IMR-90 (cell line): ENCODE measurements around the gene ZNF850. TPM values are rescaled to one million over a fixed set of nuclear protein-coding genes. Genes with fewer than 3 reads are reported as not detected.

Source experiments
- ATAC-seq: fragments of 200-7000 bp; cut with Tn5 transposase; 2 replicates; pipeline ENCODE4 v1.9.1; 2020; ENCODE audit warnings: low read depth, mild to moderate bottlenecking, moderate library complexity
- BruUV-seq: library from RNA; stranded (reverse); fragments of 400-500 nt; replicated peaks from 2 replicates; lab custom pipeline; 2021; lab: Mats Ljungman, UMichigan
- CTCF ChIA-PET: fragments of 300-600 bp; formaldehyde crosslinking; extraction: SDS; loops from one replicate; lab custom pipeline; 2021; ENCODE audit warnings: antibody characterized with exemption; lab: Yijun Ruan, JAX
- POLR2A ChIA-PET: fragments of 300-600 bp; sonication (Branson Sonifier 250); formaldehyde crosslinking; loops from one replicate; lab custom pipeline; 2022; ENCODE audit warnings: antibody characterized with exemption; ENCODE audit not compliant: unreplicated experiment; lab: Charles Lee
- DNase-seq: peaks from one replicate; pipeline ENCODE4 v3.0.0; 2013
- H2AFZ ChIP-seq: replicated peaks from 2 replicates; pipeline ENCODE3; 2013; ENCODE audit warnings: low read length, mild to moderate bottlenecking; ENCODE audit not compliant: poor library complexity
- H2AK5ac ChIP-seq: 2 replicates; pipeline ENCODE4 v1.6.1; 2013; ENCODE audit warnings: low read depth, low read length, inconsistent platforms
- H2AK9ac ChIP-seq: replicated peaks from 2 replicates; pipeline ENCODE3; 2013; ENCODE audit warnings: mild to moderate bottlenecking, low read depth, low read length, moderate library complexity; ENCODE audit not compliant: poor library complexity
- H2BK120ac ChIP-seq: 2 replicates; pipeline ENCODE4 v1.6.1; 2013; ENCODE audit warnings: low read depth, low read length, inconsistent platforms
- H2BK15ac ChIP-seq: 3 replicates; pipeline ENCODE4 v1.6.1; 2013; ENCODE audit warnings: low read depth, low read length, inconsistent platforms
- H2BK20ac ChIP-seq: 2 replicates; pipeline ENCODE4 v1.6.1; 2013; ENCODE audit warnings: low read depth, mild to moderate bottlenecking, inconsistent platforms, low read length, moderate library complexity
- H2BK5ac ChIP-seq: 2 replicates; pipeline ENCODE4 v1.6.1; 2013; ENCODE audit warnings: mild to moderate bottlenecking, low read depth, low read length, inconsistent platforms; ENCODE audit not compliant: poor library complexity, severe bottlenecking
- H3K14ac ChIP-seq: replicated peaks from 2 replicates; pipeline ENCODE4 v1.6.1; 2013; ENCODE audit warnings: low read depth, low read length, inconsistent platforms
- H3K18ac ChIP-seq: 2 replicates; pipeline ENCODE4 v1.6.1; 2013; ENCODE audit warnings: low read depth, low read length, control low read depth
- H3K23ac ChIP-seq: 2 replicates; pipeline ENCODE4 v1.6.1; 2013; ENCODE audit warnings: low read depth, low read length, inconsistent platforms
- H3K27ac ChIP-seq: 2 replicates; pipeline ENCODE4 v1.5.1; 2013; ENCODE audit warnings: mild to moderate bottlenecking, control low read depth, low read length; ENCODE audit not compliant: insufficient read depth
- H3K27me3 ChIP-seq: 2 replicates; pipeline ENCODE4 v1.6.1; 2013; ENCODE audit warnings: low read length; ENCODE audit not compliant: control insufficient read depth, insufficient read depth
- H3K36me3 ChIP-seq: 2 replicates; pipeline ENCODE4 v1.6.1; 2013; ENCODE audit warnings: low read length, mixed read lengths; ENCODE audit not compliant: control insufficient read depth, insufficient read depth
- H3K4ac ChIP-seq: 2 replicates; pipeline ENCODE4 v1.6.1; 2013; ENCODE audit warnings: low read depth, low read length, inconsistent platforms
- H3K4me1 ChIP-seq: 2 replicates; pipeline ENCODE4 v1.6.1; 2013; ENCODE audit warnings: low read length, mixed read lengths; ENCODE audit not compliant: control insufficient read depth, insufficient read depth
- H3K4me2 ChIP-seq: 2 replicates; pipeline ENCODE4 v1.6.1; 2013; ENCODE audit warnings: low read depth, mild to moderate bottlenecking, control low read depth, low read length, moderate library complexity
- H3K4me3 ChIP-seq: 2 replicates; pipeline ENCODE4 v1.5.1; 2013; ENCODE audit warnings: low read depth, mild to moderate bottlenecking, control low read depth, low read length, moderate library complexity; ENCODE audit not compliant: insufficient read depth
- H3K56ac ChIP-seq: 2 replicates; pipeline ENCODE4 v1.6.1; 2013; ENCODE audit warnings: low read length, inconsistent platforms; ENCODE audit not compliant: insufficient read depth; ENCODE audit errors: extremely low read depth
- H3K79me1 ChIP-seq, 2 experiments: 2 replicates each; pipeline ENCODE4 v1.6.1; 2013; ENCODE audit warnings: low read length in 2 of 2, inconsistent platforms in 1 of 2, low read depth in 1 of 2
- H3K9ac ChIP-seq: 2 replicates; pipeline ENCODE4 v1.6.1; 2013; ENCODE audit warnings: low read depth, low read length, control low read depth
- H3K9me1 ChIP-seq: 2 replicates; pipeline ENCODE4 v1.6.1; 2013; ENCODE audit warnings: low read length, inconsistent platforms; ENCODE audit not compliant: insufficient read depth
- H3K9me3 ChIP-seq: 2 replicates; pipeline ENCODE4 v1.6.1; 2013; ENCODE audit warnings: low read length; ENCODE audit not compliant: control insufficient read depth, insufficient read depth
- H4K20me1 ChIP-seq: 2 replicates; pipeline ENCODE4 v1.6.1; 2013; ENCODE audit warnings: low read length, inconsistent platforms; ENCODE audit not compliant: insufficient read depth
- H4K5ac ChIP-seq: 2 replicates; pipeline ENCODE4 v1.6.1; 2013; ENCODE audit warnings: mild to moderate bottlenecking, low read depth, low read length, control low read depth
- H4K8ac ChIP-seq, 2 experiments: 2 replicates each; pipeline ENCODE4 v1.6.1; 2013; ENCODE audit warnings: low read depth in 2 of 2, low read length in 2 of 2, control low read depth in 1 of 2, inconsistent platforms in 1 of 2
- H4K91ac ChIP-seq: 2 replicates; pipeline ENCODE4 v1.6.1; 2013; ENCODE audit warnings: low read depth, low read length, inconsistent platforms; ENCODE audit not compliant: insufficient read depth
- CEBPB ChIP-seq: IDR thresholded peaks from 2 replicates; pipeline ENCODE4 v1.6.1; 2012; ENCODE audit warnings: low read depth, low read length, improper control_type of control experiment
- MAZ ChIP-seq: IDR thresholded peaks from 2 replicates; pipeline ENCODE4 v1.6.1; 2012; ENCODE audit warnings: low read depth, mild to moderate bottlenecking, low read length, improper control_type of control experiment, moderate library complexity, borderline replicate concordance
- RAD21 ChIP-seq: IDR thresholded peaks from 2 replicates; pipeline ENCODE4 v1.6.1; 2012; ENCODE audit warnings: low read length, improper control_type of control experiment
- RCOR1 ChIP-seq: IDR thresholded peaks from 2 replicates; pipeline ENCODE4 v1.6.1; 2012; ENCODE audit warnings: mild to moderate bottlenecking, low read length, improper control_type of control experiment; ENCODE audit not compliant: insufficient replicate concordance
- RFX5 ChIP-seq: IDR thresholded peaks from 2 replicates; pipeline ENCODE4 v1.8.0; 2012; ENCODE audit warnings: low read depth, mild to moderate bottlenecking, low read length, moderate library complexity
- WGBS, 2 experiments: methylation state at CpG; one replicate each; pipeline versions ENCODE4 v1.1.5 to v1.1.7; 2013; ENCODE audit warnings: missing lambda C conversion rate in 2 of 2; ENCODE audit not compliant: insufficient read length in 1 of 2; ENCODE audit errors: extremely low coverage in 2 of 2; 5-methylcytosine and 5-hydroxymethylcytosine counted together
- dilution Hi-C: fragments of 300-500 bp; cut with HindIII; formaldehyde crosslinking; loops from one replicate; pipeline ENCODE4 v1.14.3; 2018; ENCODE audit warnings: low sequenced_read_pairs; ENCODE audit not compliant: unreplicated experiment
- in situ Hi-C: fragments of 300-500 bp; cut with MboI; formaldehyde crosslinking; loops from 3 replicates; pipeline ENCODE4 v1.14.3; 2019; ENCODE audit warnings: low sequenced_read_pairs, inconsistent platforms, mixed read lengths
- intact Hi-C: fragments of 100-400 bp; cut with micrococcal nuclease; formaldehyde crosslinking; loops from 2 replicates; pipeline ENCODE4 v1.10.0; 2022
- polyA plus RNA-seq, 3 experiments: library from polyadenylated mRNA; depleted of rRNA; stranded (reverse); fragments of >200 nt; gene quantifications; 2 replicates each; pipeline ENCODE4 v1.2.3, GENCODE V29; 2012; ENCODE audit warnings: low replicate concordance in 1 of 3
- total RNA-seq: library from RNA; depleted of rRNA; stranded (reverse); fragments of >200 nt; gene quantifications from 2 replicates; pipeline ENCODE4 v1.2.3, GENCODE V29; 2012
- TF ChIP-seq, protein P1 (sequence below): fragments of 150-350 bp; IDR thresholded peaks from 2 replicates; pipeline ENCODE4 v1.6.1; 2016; ENCODE audit warnings: low read depth, mild to moderate bottlenecking, low read length, moderate library complexity, borderline replicate concordance
- TF ChIP-seq, protein P2 (sequence below): fragments of 150-350 bp; IDR thresholded peaks from 2 replicates; pipeline ENCODE4 v1.6.1; 2017; ENCODE audit warnings: mild to moderate bottlenecking, antibody characterized with exemption, low read length, low read depth
- TF ChIP-seq, protein P3 (sequence below): conservative IDR thresholded peaks from 2 replicates; pipeline ENCODE4 v1.5.1; 2012; ENCODE audit warnings: mild to moderate bottlenecking, low read depth, low read length, improper control_type of control experiment

The ZNF850 gene
- total and polyA plus RNA-seq, 2 of the 4 experiments (the other 2 are of a cell fraction) = 1.1 to 7.2 TPM

DNA sequence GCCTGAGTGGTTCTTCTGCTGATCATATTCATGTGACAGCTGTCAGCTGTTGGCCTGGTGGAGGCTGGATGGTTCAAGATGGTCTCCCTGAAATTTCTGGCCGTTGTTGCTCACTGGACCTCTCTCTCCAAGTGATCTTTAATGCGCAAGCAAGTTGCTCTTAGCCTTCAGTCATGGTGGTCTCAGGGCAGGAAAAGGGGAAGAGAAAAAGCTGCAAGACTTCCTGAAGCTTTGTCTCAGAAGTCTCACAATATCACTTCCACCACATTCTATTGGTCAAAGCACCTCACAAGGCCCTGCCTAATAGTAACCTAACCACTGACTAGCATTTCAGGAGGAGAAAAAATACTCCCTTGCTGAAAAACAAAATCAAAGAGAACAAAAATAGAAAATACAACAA, 86.8 kb downstream of the ZNF850 start:
- no peak overlapping the region for H3K56ac ChIP-seq
- intact Hi-C loops = no loop called here
- H4K20me1 ChIP-seq = no peaks in the 10 kb centered on the region
- H3K9me1 ChIP-seq = no peaks in the 10 kb centered on the region
- no peak overlapping the region for H2BK5ac ChIP-seq
- no peak overlapping the region for H3K4ac ChIP-seq
- H3K27me3 ChIP-seq = no peaks in the 10 kb centered on the region
- in situ Hi-C loops = no loop called here
- H3K23ac ChIP-seq = no peak overlapping the region; the same call in 1 of the 2 replicates
- no TSS peak for BruUV-seq
- H2AFZ ChIP-seq = no peak overlapping the region
- no peak overlapping the region for H3K4me3 ChIP-seq
- no peak overlapping the region for H4K8ac ChIP-seq
- dilution Hi-C loops = no loop called here
- no CpG with 5 or more reads among the region's 2 CpGs for WGBS, 2 experiments
- no peak overlapping the region for H2AK5ac ChIP-seq
- H4K91ac ChIP-seq = no peak overlapping the region
- peaks cover 12% of the 10 kb centered on the region for H3K36me3 ChIP-seq
- peaks cover 4% of the 10 kb centered on the region; the same call in 1 of the 2 replicates for H3K9me3 ChIP-seq
- no peak overlapping the region for H3K27ac ChIP-seq
- DNase-seq (no peak), ATAC-seq (no peak)
- H2BK20ac ChIP-seq = no peak overlapping the region
- peaks cover 12 to 24% of the 10 kb centered on the region in 2 experiments for H3K79me1 ChIP-seq
- TF ChIP-seq RCOR1 (no peak), RAD21 (no peak), MAZ (no peak), RFX5 (no peak), CEBPB (no peak)
- TF ChIP-seq, protein P1, sequence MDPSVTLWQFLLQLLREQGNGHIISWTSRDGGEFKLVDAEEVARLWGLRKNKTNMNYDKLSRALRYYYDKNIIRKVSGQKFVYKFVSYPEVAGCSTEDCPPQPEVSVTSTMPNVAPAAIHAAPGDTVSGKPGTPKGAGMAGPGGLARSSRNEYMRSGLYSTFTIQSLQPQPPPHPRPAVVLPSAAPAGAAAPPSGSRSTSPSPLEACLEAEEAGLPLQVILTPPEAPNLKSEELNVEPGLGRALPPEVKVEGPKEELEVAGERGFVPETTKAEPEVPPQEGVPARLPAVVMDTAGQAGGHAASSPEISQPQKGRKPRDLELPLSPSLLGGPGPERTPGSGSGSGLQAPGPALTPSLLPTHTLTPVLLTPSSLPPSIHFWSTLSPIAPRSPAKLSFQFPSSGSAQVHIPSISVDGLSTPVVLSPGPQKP = no peak
- TF ChIP-seq, protein P2, sequence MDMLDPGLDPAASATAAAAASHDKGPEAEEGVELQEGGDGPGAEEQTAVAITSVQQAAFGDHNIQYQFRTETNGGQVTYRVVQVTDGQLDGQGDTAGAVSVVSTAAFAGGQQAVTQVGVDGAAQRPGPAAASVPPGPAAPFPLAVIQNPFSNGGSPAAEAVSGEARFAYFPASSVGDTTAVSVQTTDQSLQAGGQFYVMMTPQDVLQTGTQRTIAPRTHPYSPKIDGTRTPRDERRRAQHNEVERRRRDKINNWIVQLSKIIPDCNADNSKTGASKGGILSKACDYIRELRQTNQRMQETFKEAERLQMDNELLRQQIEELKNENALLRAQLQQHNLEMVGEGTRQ = no peak
- TF ChIP-seq, protein P3, sequence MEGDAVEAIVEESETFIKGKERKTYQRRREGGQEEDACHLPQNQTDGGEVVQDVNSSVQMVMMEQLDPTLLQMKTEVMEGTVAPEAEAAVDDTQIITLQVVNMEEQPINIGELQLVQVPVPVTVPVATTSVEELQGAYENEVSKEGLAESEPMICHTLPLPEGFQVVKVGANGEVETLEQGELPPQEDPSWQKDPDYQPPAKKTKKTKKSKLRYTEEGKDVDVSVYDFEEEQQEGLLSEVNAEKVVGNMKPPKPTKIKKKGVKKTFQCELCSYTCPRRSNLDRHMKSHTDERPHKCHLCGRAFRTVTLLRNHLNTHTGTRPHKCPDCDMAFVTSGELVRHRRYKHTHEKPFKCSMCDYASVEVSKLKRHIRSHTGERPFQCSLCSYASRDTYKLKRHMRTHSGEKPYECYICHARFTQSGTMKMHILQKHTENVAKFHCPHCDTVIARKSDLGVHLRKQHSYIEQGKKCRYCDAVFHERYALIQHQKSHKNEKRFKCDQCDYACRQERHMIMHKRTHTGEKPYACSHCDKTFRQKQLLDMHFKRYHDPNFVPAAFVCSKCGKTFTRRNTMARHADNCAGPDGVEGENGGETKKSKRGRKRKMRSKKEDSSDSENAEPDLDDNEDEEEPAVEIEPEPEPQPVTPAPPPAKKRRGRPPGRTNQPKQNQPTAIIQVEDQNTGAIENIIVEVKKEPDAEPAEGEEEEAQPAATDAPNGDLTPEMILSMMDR = no peak
- POLR2A ChIA-PET = no interaction called here
- H2BK120ac ChIP-seq = no peak overlapping the region
- CTCF ChIA-PET = no interaction called here
- H3K14ac ChIP-seq = no peak overlapping the region
- no peaks in the 10 kb centered on the region for H3K4me1 ChIP-seq
- no peak overlapping the region for H2AK9ac ChIP-seq
- no peak overlapping the region for H2BK15ac ChIP-seq
- no peak overlapping the region for H4K5ac ChIP-seq
- H3K4me2 ChIP-seq = no peak overlapping the region
- H3K9ac ChIP-seq = no peak overlapping the region
- H3K18ac ChIP-seq = no peak overlapping the region
